H9 (cell line): ENCODE results near the gene SURF2. TPM values are rescaled to one million over a fixed set of nuclear protein-coding genes. Genes with fewer than 3 reads are reported as not detected.
A peak's percentile ranks its signal among the peaks of the same experiment; 100 is the strongest.

Source experiments
- DNase-seq: peaks from one replicate; pipeline ENCODE4 v3.0.0-alpha.2; 2017
- H2AFZ ChIP-seq: one replicate; pipeline ENCODE4 v1.6.1; 2013; ENCODE audit warnings: mild to moderate bottlenecking, low read length, control low read depth, moderate library complexity
- H2AK5ac ChIP-seq: 2 replicates; pipeline ENCODE4 v1.6.1; 2013; ENCODE audit warnings: low read length, control low read depth, mixed read lengths; ENCODE audit not compliant: insufficient read length
- H2BK120ac ChIP-seq: one replicate; pipeline ENCODE4 v1.6.1; 2013; ENCODE audit warnings: low read depth, mild to moderate bottlenecking, low read length, control low read depth, inconsistent platforms; ENCODE audit not compliant: poor library complexity, severe bottlenecking
- H2BK12ac ChIP-seq: 2 replicates; pipeline ENCODE4 v1.6.1; 2013; ENCODE audit warnings: low read length, control low read depth, mixed read lengths, low read depth; ENCODE audit not compliant: insufficient read length
- H2BK15ac ChIP-seq: 2 replicates; pipeline ENCODE4 v1.6.1; 2013; ENCODE audit warnings: low read depth, low read length, control low read depth
- H2BK20ac ChIP-seq: one replicate; pipeline ENCODE4 v1.6.1; 2013; ENCODE audit warnings: low read depth, mild to moderate bottlenecking, low read length, control low read depth, inconsistent platforms; ENCODE audit not compliant: poor library complexity, severe bottlenecking
- H2BK5ac ChIP-seq: 2 replicates; pipeline ENCODE4 v1.6.1; 2013; ENCODE audit warnings: low read length, control low read depth, mixed read lengths; ENCODE audit not compliant: insufficient read length
- H3K14ac ChIP-seq: 2 replicates; pipeline ENCODE4 v1.6.1; 2013; ENCODE audit warnings: low read length, control low read depth; ENCODE audit not compliant: insufficient read depth
- H3K18ac ChIP-seq: 2 replicates; pipeline ENCODE4 v1.6.1; 2013; ENCODE audit warnings: low read depth, mild to moderate bottlenecking, mixed read lengths, low read length, control low read depth; ENCODE audit not compliant: insufficient read length
- H3K23ac ChIP-seq: 2 replicates; pipeline ENCODE4 v1.6.1; 2013; ENCODE audit warnings: low read length, control low read depth, mixed read lengths, low read depth; ENCODE audit not compliant: insufficient read length
- H3K23me2 ChIP-seq: 2 replicates; pipeline ENCODE4 v1.6.1; 2013; ENCODE audit warnings: low read depth, mild to moderate bottlenecking, mixed read lengths, low read length, control low read depth; ENCODE audit not compliant: insufficient read length, poor library complexity, severe bottlenecking
- H3K27ac ChIP-seq: 2 replicates; pipeline ENCODE4 v1.5.1; 2013; ENCODE audit warnings: low read length, control low read depth, mixed read lengths, low read depth; ENCODE audit not compliant: insufficient read length
- H3K27me3 ChIP-seq: 2 replicates; pipeline ENCODE4 v1.6.1; 2013; ENCODE audit warnings: low read length, control low read depth, inconsistent platforms; ENCODE audit not compliant: insufficient read depth
- H3K4ac ChIP-seq: 2 replicates; pipeline ENCODE4 v1.6.1; 2013; ENCODE audit warnings: low read depth, mild to moderate bottlenecking, control low read depth, inconsistent platforms, low read length, moderate library complexity
- H3K4me1 ChIP-seq: 2 replicates; pipeline ENCODE4 v1.6.1; 2013; ENCODE audit warnings: low read length, control low read depth, inconsistent platforms; ENCODE audit not compliant: insufficient read depth
- H3K4me2 ChIP-seq: 2 replicates; pipeline ENCODE4 v1.6.1; 2013; ENCODE audit warnings: low read length, control low read depth, mixed read lengths; ENCODE audit not compliant: insufficient read length, insufficient read depth
- H3K56ac ChIP-seq: 2 replicates; pipeline ENCODE4 v1.6.1; 2013; ENCODE audit warnings: low read depth, mild to moderate bottlenecking, mixed read lengths, low read length, control low read depth; ENCODE audit not compliant: insufficient read length
- H3K79me1 ChIP-seq: 2 replicates; pipeline ENCODE4 v1.6.1; 2013; ENCODE audit warnings: low read depth, mild to moderate bottlenecking, moderate library complexity, low read length, control low read depth, inconsistent platforms; ENCODE audit not compliant: insufficient read depth, poor library complexity, severe bottlenecking
- H3K79me2 ChIP-seq: 2 replicates; pipeline ENCODE4 v1.6.1; 2013; ENCODE audit warnings: low read length, control low read depth, inconsistent platforms; ENCODE audit not compliant: insufficient read depth
- H3K9ac ChIP-seq: 2 replicates; pipeline ENCODE4 v1.6.1; 2013; ENCODE audit warnings: low read length, control low read depth, mixed read lengths; ENCODE audit not compliant: insufficient read length; ENCODE audit errors: extremely low read depth
- H3K9me3 ChIP-seq: one replicate; pipeline ENCODE4 v1.6.1; 2013; ENCODE audit warnings: low read depth, low read length, inconsistent platforms; ENCODE audit not compliant: control insufficient read depth
- H3T11ph ChIP-seq: one replicate; pipeline ENCODE4 v1.6.1; 2013; ENCODE audit warnings: mild to moderate bottlenecking, low read length, control low read depth, inconsistent platforms
- H4K20me1 ChIP-seq: one replicate; pipeline ENCODE4 v1.6.1; 2013; ENCODE audit not compliant: control insufficient read depth, insufficient read length, insufficient read depth
- H4K5ac ChIP-seq: 2 replicates; pipeline ENCODE4 v1.6.1; 2013; ENCODE audit warnings: low read depth, mild to moderate bottlenecking, mixed read lengths, low read length, control low read depth; ENCODE audit not compliant: insufficient read length
- H4K8ac ChIP-seq: replicated peaks from 2 replicates; pipeline ENCODE4 v1.6.1; 2013; ENCODE audit warnings: low read length, control low read depth, mixed read lengths, low read depth; ENCODE audit not compliant: insufficient read length
- H4K91ac ChIP-seq: 2 replicates; pipeline ENCODE4 v1.6.1; 2013; ENCODE audit warnings: low read depth, mild to moderate bottlenecking, moderate library complexity, mixed read lengths, low read length, control low read depth; ENCODE audit not compliant: insufficient read length
- H3K27ac Mint-ChIP-seq, 3 experiments: 2 replicates in 2 of 3; 3 replicates in 1 of 3; pipeline ENCODE4 v1.8.0; 2020 to 2021; ENCODE audit warnings: mixed read lengths in 3 of 3, mild to moderate bottlenecking in 1 of 3, moderate library complexity in 1 of 3
- H3K27me3 Mint-ChIP-seq: 2 replicates; pipeline ENCODE4 v1.8.0; 2021; ENCODE audit warnings: low read depth, mild to moderate bottlenecking, moderate library complexity, mixed read lengths
- H3K36me3 Mint-ChIP-seq, 3 experiments: 2 replicates in 2 of 3; 3 replicates in 1 of 3; pipeline ENCODE4 v1.8.0; 2020 to 2021; ENCODE audit warnings: low read depth in 3 of 3, mixed read lengths in 3 of 3; ENCODE audit not compliant: insufficient read depth in 1 of 3
- H3K4me1 Mint-ChIP-seq, 2 experiments: 2 replicates each; pipeline ENCODE4 v1.8.0; 2020; ENCODE audit warnings: mixed read lengths in 2 of 2
- H3K4me3 Mint-ChIP-seq, 2 experiments: 2 replicates in 1 of 2; 3 replicates in 1 of 2; pipeline ENCODE4 v1.8.0; 2020 to 2021; ENCODE audit warnings: mild to moderate bottlenecking in 2 of 2, mixed read lengths in 2 of 2, moderate library complexity in 1 of 2
- H3K9me3 Mint-ChIP-seq, 2 experiments: 2 replicates in 1 of 2; 3 replicates in 1 of 2; pipeline ENCODE4 v1.8.0; 2020; ENCODE audit warnings: mild to moderate bottlenecking in 2 of 2, mixed read lengths in 2 of 2, moderate library complexity in 1 of 2
- CTCF ChIP-seq: fragments of 200-600 bp; sonication (generic); conservative IDR thresholded peaks from 3 replicates; pipeline ENCODE4 v1.8.0; 2021; ENCODE audit warnings: antibody characterized with exemption, mild to moderate bottlenecking
- WGBS: extraction: QIAGEN DNeasy Blood & Tissue Kit; methylation state at CpG from one replicate; pipeline ENCODE4 v1.1.7; 2013; ENCODE audit warnings: missing lambda C conversion rate, low lambda C conversion rate, mixed read lengths; ENCODE audit not compliant: insufficient read length; ENCODE audit errors: extremely low coverage; 5-methylcytosine and 5-hydroxymethylcytosine counted together
- total RNA-seq: library from RNA; stranded (reverse); gene quantifications from 2 replicates; pipeline ENCODE4 v1.2.1, GENCODE V29; 2021

The SURF2 gene
- total RNA-seq, 1 experiment from 2014 or later, result 44.4 TPM

GRCh38 chr9:133375116-133375723, 18.9 kb downstream of the SURF2 start:
- no peak overlapping the region for H3T11ph ChIP-seq
- H2BK120ac ChIP-seq, result no peak overlapping the region

More at GRCh38 chr9:133375116-133375723, 18.9 kb downstream of the SURF2 start:
- Histone ChIP-seq H2BK5ac (no peak overlapping the region), H3K23ac (no peak overlapping the region), H4K8ac (no peak overlapping the region), H2BK20ac (no peak overlapping the region), H3K4me1 (no peaks in the 10 kb centered on the region), H2AK5ac (no peak overlapping the region), H3K27me3 (no peaks in the 10 kb centered on the region), H3K14ac (no peak overlapping the region), H3K18ac (no peak overlapping the region), H3K4me2 (peak overlapping the region; percentile 98), H4K91ac (no peak overlapping the region), H3K9ac (peak overlapping the region; percentile 75), H2BK15ac (no peak overlapping the region), H2AFZ (no peak overlapping the region), H3K23me2 (peaks cover 6% of the 10 kb centered on the region), H3K27ac (no peak overlapping the region), H3K79me2 (peaks cover 38% of the 10 kb centered on the region; the same call in 1 of the 2 replicates), H4K5ac (no peak overlapping the region), H3K56ac (no peak overlapping the region), H4K20me1 (no peaks in the 10 kb centered on the region), H3K79me1 (peaks cover 16% of the 10 kb centered on the region), H2BK12ac (no peak overlapping the region), H3K9me3 (no peaks in the 10 kb centered on the region), H3K4ac (no peak overlapping the region)
- peak; percentile 31; the same call in 1 of the 3 replicates for TF ChIP-seq CTCF
- H3K27ac Mint-ChIP-seq, result peak overlapping the region; percentile 82 to 97 (median 95); a peak in 6 of 7 replicates
- peak overlapping the region; percentile 95 to 98 for H3K4me3 Mint-ChIP-seq
- DNase-seq, result no peak
- peaks cover 30% of the 10 kb centered on the region for H3K27me3 Mint-ChIP-seq
- peaks cover 3 to 4% of the 10 kb centered on the region in 2 experiments; a peak in 3 of 5 replicates for H3K9me3 Mint-ChIP-seq
- no CpG with 5 or more reads among the region's 39 CpGs for WGBS
- peaks cover 15 to 36% (median 27%) of the 10 kb centered on the region in 3 experiments; a peak in 6 of 7 replicates for H3K36me3 Mint-ChIP-seq
- peaks cover 11 to 13% of the 10 kb centered on the region in 2 experiments for H3K4me1 Mint-ChIP-seq
